HepG2 (cell line): Measurements from ENCODE around the gene PLD2. TPM values are rescaled to one million over a fixed set of nuclear protein-coding genes. Genes with fewer than 3 reads are reported as not detected.
A peak's percentile ranks its signal among the peaks of the same experiment; 100 is the strongest.

ENCODE experiments used
- BORCS8-MEF2B ChIP-seq: sonication (generic); formaldehyde crosslinking; IDR thresholded peaks from 2 replicates; pipeline ENCODE4 v1.8.0; 2022; ENCODE audit warnings: mild to moderate bottlenecking, missing genetic modification reagents
- CREB1 ChIP-seq, 2 experiments: fragments of 450-650 bp in 1 of 2; IDR thresholded peaks; 2 replicates each; pipeline ENCODE4 v1.6.1; 2016 to 2017; ENCODE audit warnings: control low read depth in 1 of 2, mild to moderate bottlenecking in 1 of 2, missing compliant biosample characterization in 1 of 2, missing genetic modification characterization in 1 of 2
- FOXJ3 ChIP-seq: sonication (generic); formaldehyde crosslinking; IDR thresholded peaks from 2 replicates; pipeline ENCODE4 v1.4.0; 2020; ENCODE audit warnings: missing genetic modification reagents, mild to moderate bottlenecking, borderline replicate concordance
- HNF4G ChIP-seq, 2 experiments: sonication (generic) in 1 of 2; formaldehyde crosslinking in 1 of 2; IDR thresholded peaks; 2 replicates each; pipeline versions ENCODE4 v1.4.0 to v1.6.1; 2011 to 2020; ENCODE audit warnings: borderline replicate concordance in 2 of 2, low read depth in 2 of 2, mild to moderate bottlenecking in 2 of 2, low read length in 1 of 2, missing genetic modification reagents in 1 of 2, moderate library complexity in 1 of 2
- PAWR ChIP-seq: sonication (generic); formaldehyde crosslinking; IDR thresholded peaks from 2 replicates; pipeline ENCODE4 v1.4.0; 2020; ENCODE audit warnings: missing genetic modification reagents, mild to moderate bottlenecking, borderline replicate concordance
- RXRA ChIP-seq: sonication (generic); formaldehyde crosslinking; IDR thresholded peaks from 2 replicates; pipeline ENCODE4 v1.5.1; 2020; ENCODE audit warnings: missing genetic modification reagents
- SP1 ChIP-seq, 2 experiments: fragments of 450-650 bp in 1 of 2; sonication (generic) in 1 of 2; formaldehyde crosslinking in 1 of 2; IDR thresholded peaks; 2 replicates each; pipeline versions ENCODE4 v1.4.0 to v1.6.1; 2016 to 2020; ENCODE audit warnings: missing genetic modification reagents in 1 of 2
- TCF12 ChIP-seq, 2 experiments: fragments of 450-650 bp in 1 of 2; sonication (generic) in 1 of 2; formaldehyde crosslinking in 1 of 2; IDR thresholded peaks; 2 replicates each; pipeline versions ENCODE4 v1.6.1 to v1.8.0; 2017 to 2022; ENCODE audit warnings: antibody characterized with exemption in 1 of 2, mild to moderate bottlenecking in 1 of 2, missing genetic modification reagents in 1 of 2, moderate library complexity in 1 of 2
- TMF1 ChIP-seq: sonication (generic); formaldehyde crosslinking; IDR thresholded peaks from 2 replicates; pipeline ENCODE4 v1.8.1; 2022; ENCODE audit warnings: low read depth, missing genetic modification reagents
- ZNF329 ChIP-seq: sonication (generic); formaldehyde crosslinking; IDR thresholded peaks from 2 replicates; pipeline ENCODE4 v1.9.0; 2021; ENCODE audit warnings: low read depth, mild to moderate bottlenecking, missing genetic modification reagents
- ZNF335 ChIP-seq: sonication (generic); formaldehyde crosslinking; IDR thresholded peaks from 2 replicates; pipeline ENCODE4 v1.4.0; 2020; ENCODE audit warnings: missing genetic modification reagents
- ZNF34 ChIP-seq: sonication (generic); formaldehyde crosslinking; IDR thresholded peaks from 2 replicates; pipeline ENCODE4 v1.4.0; 2020; ENCODE audit warnings: mild to moderate bottlenecking, missing genetic modification reagents, borderline replicate concordance
- ZNF556 ChIP-seq: sonication (generic); formaldehyde crosslinking; IDR thresholded peaks from 2 replicates; pipeline ENCODE4 v1.4.0; 2020; ENCODE audit warnings: mild to moderate bottlenecking, missing genetic modification reagents, borderline replicate concordance
- ZNF773 ChIP-seq: sonication (generic); formaldehyde crosslinking; IDR thresholded peaks from 2 replicates; pipeline ENCODE4 v1.4.0; 2020; ENCODE audit warnings: missing genetic modification reagents, borderline replicate concordance
- ZNF883 ChIP-seq: sonication (generic); formaldehyde crosslinking; IDR thresholded peaks from 2 replicates; pipeline ENCODE4 v1.5.1; 2020; ENCODE audit warnings: mild to moderate bottlenecking, missing genetic modification reagents; ENCODE audit errors: not compliant biosample characterization
- polyA plus RNA-seq, 8 experiments: library from polyadenylated mRNA; depleted of rRNA in 3 of 8; stranded (reverse) in 7 of 8; unstranded in 1 of 8; fragments of >200 nt; fragmentation: Illumina TruSeq in 4 of 8; extraction: Trizol in 4 of 8; gene quantifications; 2 replicates each; pipeline versions ENCODE4 v1.2.1 to v1.2.3, GENCODE V29; 2011 to 2016; ENCODE audit warnings: low read depth in 4 of 8, missing spikeins in 1 of 8, mixed read lengths in 1 of 8; ENCODE audit not compliant: insufficient read depth in 1 of 8
- total RNA-seq, 5 experiments: library from RNA; depleted of rRNA; stranded (reverse); fragments of >200 nt; fragmentation: Illumina TruSeq; extraction: Trizol; gene quantifications; 2 replicates each; pipeline ENCODE4 v1.2.3, GENCODE V29; 2016; ENCODE audit warnings: low read depth in 1 of 5
- TF ChIP-seq, protein P1 (sequence below): sonication (generic); formaldehyde crosslinking; IDR thresholded peaks from 2 replicates; pipeline ENCODE4 v1.9.0; 2021; ENCODE audit warnings: missing genetic modification reagents, mild to moderate bottlenecking, borderline replicate concordance
- TF ChIP-seq, protein P2 (sequence below): sonication (generic); formaldehyde crosslinking; IDR thresholded peaks from 2 replicates; pipeline ENCODE4 v1.4.0; 2020; ENCODE audit warnings: mild to moderate bottlenecking, missing genetic modification reagents, borderline replicate concordance

Gene PLD2
- total and polyA plus RNA-seq, 2 of the 13 experiments (the other 11 are each of a cell fraction or from before 2014, with no cell fraction given): 13.4 to 29.7 TPM

DNA sequence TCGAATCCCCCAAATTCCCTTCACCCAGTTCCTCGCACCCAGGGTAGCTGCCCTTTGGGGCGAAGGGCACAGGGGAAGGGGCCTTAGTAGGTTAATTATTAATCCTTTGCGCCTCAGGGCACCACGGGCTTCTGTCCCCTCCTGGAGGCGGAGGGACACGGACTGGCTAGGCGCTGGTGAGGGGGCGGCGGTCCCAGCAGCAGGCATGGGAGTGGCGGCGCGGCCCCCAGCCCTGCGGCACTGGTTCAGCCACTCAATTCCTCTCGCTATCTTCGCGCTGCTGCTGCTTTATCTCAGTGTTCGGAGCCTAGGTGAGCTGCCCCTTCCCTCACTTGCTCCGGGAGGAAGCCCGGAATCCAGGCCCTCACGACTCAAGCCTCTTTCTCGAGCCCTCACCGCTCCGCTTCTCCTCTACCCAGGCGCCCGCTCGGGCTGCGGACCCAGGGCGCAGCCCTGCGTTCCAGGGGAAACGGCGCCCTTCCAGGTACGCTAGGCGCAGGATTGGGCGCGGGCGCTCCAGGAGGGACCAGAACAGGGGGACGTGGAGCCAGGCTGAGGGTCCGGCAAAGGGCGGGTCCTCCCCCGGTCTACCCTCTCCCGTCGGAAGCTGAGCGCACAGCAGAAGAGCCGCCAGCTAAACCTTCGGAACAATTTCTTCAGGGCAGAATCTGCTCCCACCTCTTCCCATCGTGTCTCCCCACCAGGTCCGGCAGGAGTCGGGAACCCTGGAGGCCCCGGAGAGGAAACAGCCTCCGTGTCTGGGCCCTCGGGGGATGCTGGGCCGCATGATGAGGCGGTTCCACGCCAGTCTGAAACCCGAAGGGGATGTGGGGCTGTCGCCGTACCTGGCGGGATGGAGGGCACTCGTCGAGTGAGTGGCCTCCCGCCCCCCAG, 17.9 kb upstream of the PLD2 start, which contains the start of gene GLTPD2 (continued):
- no peak for TF ChIP-seq SP1 (IDR thresholded peaks at IDR 0.05)
- no peak for TF ChIP-seq SP1 (CRISPR knock-in tag; IDR thresholded peaks at IDR 0.05)
- TF ChIP-seq, protein P1, sequence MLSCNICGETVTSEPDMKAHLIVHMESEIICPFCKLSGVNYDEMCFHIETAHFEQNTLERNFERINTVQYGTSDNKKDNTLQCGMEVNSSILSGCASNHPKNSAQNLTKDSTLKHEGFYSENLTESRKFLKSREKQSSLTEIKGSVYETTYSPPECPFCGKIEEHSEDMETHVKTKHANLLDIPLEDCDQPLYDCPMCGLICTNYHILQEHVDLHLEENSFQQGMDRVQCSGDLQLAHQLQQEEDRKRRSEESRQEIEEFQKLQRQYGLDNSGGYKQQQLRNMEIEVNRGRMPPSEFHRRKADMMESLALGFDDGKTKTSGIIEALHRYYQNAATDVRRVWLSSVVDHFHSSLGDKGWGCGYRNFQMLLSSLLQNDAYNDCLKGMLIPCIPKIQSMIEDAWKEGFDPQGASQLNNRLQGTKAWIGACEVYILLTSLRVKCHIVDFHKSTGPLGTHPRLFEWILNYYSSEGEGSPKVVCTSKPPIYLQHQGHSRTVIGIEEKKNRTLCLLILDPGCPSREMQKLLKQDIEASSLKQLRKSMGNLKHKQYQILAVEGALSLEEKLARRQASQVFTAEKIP: no peak
- no peak for TF ChIP-seq ZNF883
- TF ChIP-seq BORCS8-MEF2B (CRISPR knock-in tag): no peak
- TF ChIP-seq TMF1: no peak
- TF ChIP-seq ZNF773 (CRISPR knock-in tag): no peak
- TF ChIP-seq TCF12 (IDR thresholded peaks at IDR 0.05): no peak
- TF ChIP-seq TCF12 (CRISPR knock-in tag; IDR thresholded peaks at IDR 0.05): no peak; the same call in 1 of the 2 replicates
- TF ChIP-seq ZNF556 (CRISPR knock-in tag): no peak; the same call in 1 of the 2 replicates
- no peak; the same call in 1 of the 2 replicates for TF ChIP-seq ZNF329 (CRISPR knock-in tag)
- TF ChIP-seq HNF4G (IDR thresholded peaks at IDR 0.05; ENCODE audit: borderline replicate concordance, low read depth, low read length): peak; percentile 67; the same call in 1 of the 2 replicates
- no peak for TF ChIP-seq HNF4G (CRISPR knock-in tag; IDR thresholded peaks at IDR 0.05; ENCODE audit: borderline replicate concordance, low read depth)
- peak; percentile 33; the same call in 1 of the 2 replicates for TF ChIP-seq ZNF335 (CRISPR knock-in tag)
- TF ChIP-seq FOXJ3: no peak
- TF ChIP-seq PAWR (CRISPR knock-in tag): no peak
- no peak for TF ChIP-seq CREB1 (IDR thresholded peaks at IDR 0.05)
- peak; percentile 32; the same call in 1 of the 2 replicates for TF ChIP-seq CREB1 (CRISPR knock-in tag; IDR thresholded peaks at IDR 0.05)
- no peak for TF ChIP-seq ZNF34
- TF ChIP-seq, protein P2, sequence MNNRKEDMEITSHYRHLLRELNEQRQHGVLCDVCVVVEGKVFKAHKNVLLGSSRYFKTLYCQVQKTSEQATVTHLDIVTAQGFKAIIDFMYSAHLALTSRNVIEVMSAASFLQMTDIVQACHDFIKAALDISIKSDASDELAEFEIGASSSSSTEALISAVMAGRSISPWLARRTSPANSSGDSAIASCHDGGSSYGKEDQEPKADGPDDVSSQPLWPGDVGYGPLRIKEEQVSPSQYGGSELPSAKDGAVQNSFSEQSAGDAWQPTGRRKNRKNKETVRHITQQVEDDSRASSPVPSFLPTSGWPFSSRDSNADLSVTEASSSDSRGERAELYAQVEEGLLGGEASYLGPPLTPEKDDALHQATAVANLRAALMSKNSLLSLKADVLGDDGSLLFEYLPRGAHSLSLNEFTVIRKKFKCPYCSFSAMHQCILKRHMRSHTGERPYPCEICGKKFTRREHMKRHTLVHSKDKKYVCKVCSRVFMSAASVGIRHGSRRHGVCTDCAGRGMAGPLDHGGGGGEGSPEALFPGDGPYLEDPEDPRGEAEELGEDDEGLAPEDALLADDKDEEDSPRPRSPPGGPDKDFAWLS (CRISPR knock-in tag): no peak
- TF ChIP-seq RXRA (CRISPR knock-in tag): peak; percentile 80
